DMS53 treated with DMSO at 0.1 percent for 48 hours (cell line): ENCODE results near the gene ELMO1.
A peak's percentile ranks its signal among the peaks of the same experiment; 100 is the strongest.

Source experiments
- DNase-seq: peaks from one replicate; lab custom pipeline; 2025; ENCODE audit not compliant: unreplicated experiment; lab: John Stamatoyannopoulos, UW

Gene ELMO1

GRCh38 chr7:37231613-37232012, 217.1 kb downstream of the ELMO1 start:
- DNase-seq, result no peak

DNA sequence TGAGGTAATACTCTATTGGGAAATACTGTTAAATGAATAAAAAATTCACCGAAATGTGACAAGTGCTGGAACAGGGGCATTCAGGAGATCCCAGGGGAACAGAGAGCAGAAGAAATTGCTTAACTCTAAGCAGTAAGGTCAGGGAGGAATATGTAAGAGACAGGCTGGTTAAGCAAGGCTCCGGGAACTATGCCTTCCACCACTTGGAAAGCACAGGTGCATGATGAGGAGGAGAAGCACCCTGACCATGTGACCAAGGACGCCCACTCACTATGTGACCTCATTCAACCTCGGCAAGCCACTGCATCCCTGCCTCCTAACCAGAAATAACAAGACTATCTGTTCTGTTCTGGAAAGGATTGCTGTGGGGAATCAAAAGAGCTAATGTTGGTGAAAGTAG, 218.4 kb downstream of the ELMO1 start:
- no peak for DNase-seq

DNA sequence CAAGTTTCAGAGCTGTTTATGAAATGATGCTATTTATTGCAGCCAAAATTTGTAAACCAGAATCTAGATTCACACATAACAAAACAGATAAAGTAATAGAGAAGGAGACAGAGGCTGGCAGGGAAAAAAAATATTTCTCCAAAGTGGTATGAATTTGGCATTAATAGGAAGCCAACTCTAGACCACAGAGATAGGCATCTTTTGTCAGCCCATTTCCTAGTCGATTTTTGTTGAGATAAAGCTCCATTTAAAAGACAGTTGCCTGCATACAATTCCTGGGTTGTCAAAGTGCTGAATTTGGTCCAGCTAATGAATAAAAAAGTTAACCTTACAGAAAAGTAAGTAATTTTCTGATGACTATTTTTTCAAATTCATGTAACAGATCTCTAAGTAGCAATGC, 219.3 kb downstream of the ELMO1 start:
- DNase-seq, result no peak

- no peak for DNase-seq
Observed at GRCh38 chr7:37225285-37225969, 223.2 kb downstream of the ELMO1 start.

DNA sequence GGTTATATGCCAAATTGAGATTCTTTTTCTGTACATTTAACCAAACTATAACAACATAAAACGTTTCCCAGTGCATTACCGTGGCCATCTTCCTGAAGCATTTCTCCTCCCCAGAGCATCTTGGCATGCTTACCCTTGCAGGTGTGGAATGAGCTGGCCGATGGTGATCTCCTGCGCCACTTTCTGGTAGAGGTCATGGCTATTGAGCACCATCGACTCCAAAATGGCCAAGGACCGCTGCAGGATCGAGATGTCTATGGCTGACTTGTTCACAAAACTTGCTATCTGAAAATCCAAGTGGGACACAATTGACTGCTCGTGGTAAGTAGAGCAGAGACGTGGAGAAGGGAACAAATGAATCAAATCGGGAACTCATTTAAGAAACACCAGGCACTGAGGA, 223.9 kb downstream of the ELMO1 start:
- DNase-seq, result no peak

DNA sequence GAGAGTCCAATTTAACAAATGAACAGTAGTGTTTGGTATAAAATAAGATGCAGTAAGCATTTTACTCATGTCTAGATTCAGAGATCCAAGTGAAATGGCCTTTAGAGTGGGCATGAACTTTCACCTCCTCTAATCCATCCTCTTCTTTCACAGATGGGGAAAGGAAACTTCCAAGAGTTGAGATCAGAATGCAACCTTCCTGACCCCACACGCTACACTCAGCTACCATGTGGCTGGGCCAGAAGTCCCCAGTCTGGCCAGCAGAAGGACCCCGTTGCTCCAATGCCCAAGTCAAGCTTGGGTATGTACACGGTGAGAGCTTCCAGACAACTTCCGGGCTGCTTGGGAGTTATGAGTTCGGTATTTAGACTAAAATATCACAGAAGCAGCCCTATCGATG, 228.0 kb downstream of the ELMO1 start:
- no peak for DNase-seq

GRCh38 chr7:37218956-37219355, 229.7 kb downstream of the ELMO1 start:
- DNase-seq, result no peak

- no peak for DNase-seq
Observed at GRCh38 chr7:37216923-37217322, 231.7 kb downstream of the ELMO1 start.

- DNase-seq, result no peak
Observed at GRCh38 chr7:37216156-37216852, 232.4 kb downstream of the ELMO1 start.

- no peak for DNase-seq
Observed at GRCh38 chr7:37215290-37215923, 233.3 kb downstream of the ELMO1 start.

DNA sequence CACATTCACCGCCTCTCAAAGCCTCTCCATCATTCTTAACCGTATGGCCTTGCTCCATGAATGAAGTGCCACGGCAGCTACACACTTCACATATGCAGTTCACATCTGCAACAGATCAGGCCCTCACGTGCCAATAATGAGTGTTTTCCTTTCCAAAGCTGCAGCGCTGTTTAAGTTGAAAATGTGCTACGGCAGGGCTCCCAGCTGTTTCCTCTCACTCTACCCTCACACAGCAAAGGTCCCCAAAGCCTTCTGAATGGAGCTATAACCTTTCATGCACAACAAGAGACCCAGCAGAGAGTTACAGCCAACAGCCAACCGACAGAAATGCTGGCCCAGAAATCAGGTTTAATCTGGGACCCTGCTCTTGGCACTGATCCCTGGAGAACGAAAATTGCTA, 236.1 kb downstream of the ELMO1 start:
- no peak for DNase-seq

DNA sequence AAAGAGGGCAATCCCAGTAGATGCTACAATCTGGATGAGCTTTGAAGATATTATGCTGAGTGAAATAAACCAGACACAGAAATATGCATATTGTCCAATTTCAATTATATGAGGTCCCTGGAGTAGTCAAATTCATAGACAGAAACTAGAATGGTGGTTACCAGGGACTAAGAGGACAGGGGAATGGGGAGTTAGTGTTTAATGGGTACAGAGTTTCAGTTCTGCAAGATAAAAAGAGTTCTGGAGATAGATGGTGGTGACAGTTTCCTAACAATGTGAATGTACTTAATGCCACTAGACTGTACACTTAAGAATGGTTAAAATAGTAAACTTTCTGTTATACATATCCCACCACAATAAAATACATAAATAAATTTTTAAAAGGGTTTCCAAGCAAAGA, 236.6 kb downstream of the ELMO1 start:
- no peak for DNase-seq

GRCh38 chr7:37211097-37211880, 237.4 kb downstream of the ELMO1 start:
- DNase-seq, result no peak

- DNase-seq, result no peak
Observed at GRCh38 chr7:37209195-37209594, 239.5 kb downstream of the ELMO1 start.

- DNase-seq, result peak; percentile 55
Observed at GRCh38 chr7:37208528-37208927, 240.1 kb downstream of the ELMO1 start.

- no peak for DNase-seq
Observed at GRCh38 chr7:37206192-37206591, 242.5 kb downstream of the ELMO1 start.

DNA sequence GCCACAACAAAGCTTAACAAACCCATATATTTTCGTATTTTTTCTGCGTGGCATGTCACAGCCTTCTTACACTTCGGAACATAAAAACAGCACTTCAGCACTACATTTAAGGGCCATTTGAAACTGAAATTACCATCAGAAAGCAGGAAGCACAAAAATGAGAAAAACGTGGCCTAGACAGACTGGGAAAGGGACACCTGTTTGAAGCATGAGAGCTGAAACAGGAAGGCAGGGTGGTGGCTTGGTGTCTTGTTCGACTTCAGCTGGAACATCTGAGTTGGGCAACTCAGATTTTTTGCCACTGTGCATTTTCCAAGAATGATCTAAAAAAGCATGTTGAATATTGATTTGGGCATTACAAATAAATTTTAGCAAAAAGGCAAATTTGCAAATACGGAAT, 243.2 kb downstream of the ELMO1 start:
- DNase-seq, result no peak

DNA sequence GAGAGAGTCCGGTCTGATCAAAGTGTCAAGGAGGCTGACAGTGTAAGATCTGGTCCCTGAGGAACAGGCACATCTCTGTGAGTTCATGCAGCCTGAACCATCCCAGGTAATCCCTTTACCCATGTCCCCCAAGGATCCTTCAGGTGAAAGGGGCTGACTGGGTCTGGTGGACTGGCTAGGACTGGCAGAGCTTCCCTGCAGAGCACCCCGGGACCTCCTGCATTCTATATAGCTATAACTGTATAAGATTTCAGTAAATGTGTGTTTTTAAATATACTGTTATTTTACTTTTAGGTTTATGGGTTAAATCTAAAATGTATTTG, 246.8 kb downstream of the ELMO1 start:
- no peak for DNase-seq

GRCh38 chr7:37201003-37201875, 247.4 kb downstream of the ELMO1 start:
- DNase-seq, result peak; percentile 76

- peak; percentile 65 for DNase-seq
Observed at GRCh38 chr7:37198906-37199485, 249.7 kb downstream of the ELMO1 start.
